ENCODE results near the gene SLC49A3.

Gene SLC49A3

GRCh38 chr4:664713-665231 is 24.2 kb downstream of the SLC49A3 start:
- DNase-seq: no peak

GRCh38 chr4:663438-664428 is 25.2 kb downstream of the SLC49A3 start:
- DNase-seq: peak; percentile 74

- DNase-seq: no peak
Measured at GRCh38 chr4:663046-663437, 25.9 kb downstream of the SLC49A3 start.

DNA sequence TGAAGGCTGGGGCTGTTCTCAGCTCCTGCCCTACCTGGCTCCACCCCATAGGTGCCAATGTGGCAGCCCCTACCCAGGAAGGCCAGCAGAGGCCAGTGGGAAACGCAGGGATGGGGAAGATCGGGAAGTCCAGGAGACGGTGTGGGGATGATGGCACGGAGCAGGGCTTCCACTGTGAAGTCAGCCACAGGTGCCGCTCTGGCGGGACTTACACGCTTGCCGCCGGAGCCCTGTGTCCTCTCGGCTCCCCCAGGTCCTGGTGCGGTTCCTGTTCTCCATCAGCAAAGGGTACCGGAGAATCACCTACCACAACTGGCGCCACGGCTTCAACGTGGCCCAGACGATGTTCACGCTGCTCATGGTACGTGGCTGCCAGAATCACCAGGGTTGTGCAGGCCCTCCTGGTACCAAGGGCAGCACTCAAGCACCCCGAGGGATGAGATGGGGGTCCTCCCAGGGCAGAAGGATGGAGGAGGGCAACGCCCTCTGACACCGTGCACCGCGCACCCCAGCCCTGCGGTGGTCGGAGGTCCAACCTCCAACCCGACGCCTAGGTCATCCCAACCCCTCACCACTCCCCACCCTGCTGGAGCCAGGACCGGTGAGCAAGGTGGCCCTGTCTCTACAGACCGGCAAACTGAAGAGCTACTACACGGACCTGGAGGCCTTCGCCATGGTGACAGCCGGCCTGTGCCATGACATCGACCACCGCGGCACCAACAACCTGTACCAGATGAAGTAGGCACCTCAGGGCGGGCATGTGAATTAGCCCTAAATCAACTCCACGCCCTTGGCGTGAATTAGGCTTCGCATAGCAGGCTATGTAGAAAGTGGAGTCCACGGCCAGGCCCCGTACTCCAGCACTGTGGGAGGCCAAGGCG is 26.8 kb downstream of the SLC49A3 start:
- no peak for DNase-seq

GRCh38 chr4:661231-661630 is 27.7 kb downstream of the SLC49A3 start:
- DNase-seq: no peak

DNA sequence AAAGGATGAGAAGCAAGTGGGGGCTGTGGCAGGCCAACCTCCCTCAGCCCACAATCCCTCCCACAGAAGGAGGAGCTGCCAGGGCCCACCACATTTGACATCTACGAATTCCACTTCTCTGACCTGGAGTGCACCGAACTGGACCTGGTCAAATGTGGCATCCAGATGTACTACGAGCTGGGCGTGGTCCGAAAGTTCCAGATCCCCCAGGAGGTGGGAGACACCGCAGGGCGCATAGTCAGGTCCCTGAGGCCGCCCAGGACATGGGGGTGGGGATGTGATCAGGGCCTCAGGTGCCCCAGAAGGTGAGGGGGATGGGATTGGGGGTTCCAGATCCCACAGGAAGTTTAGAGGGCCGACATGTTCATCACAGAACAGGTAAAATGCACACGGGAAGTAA is 28.6 kb downstream of the SLC49A3 start:
- no peak for DNase-seq

GRCh38 chr4:659851-660250 is 29.1 kb downstream of the SLC49A3 start:
- DNase-seq: no peak

GRCh38 chr4:658681-659667 is 30.0 kb downstream of the SLC49A3 start:
- no peak for DNase-seq

- DNase-seq: no peak
Measured at GRCh38 chr4:657834-658667, 30.9 kb downstream of the SLC49A3 start.

GRCh38 chr4:657338-657833 is 31.6 kb downstream of the SLC49A3 start:
- DNase-seq: no peak

- no peak for DNase-seq
Measured at GRCh38 chr4:656436-657337, 32.3 kb downstream of the SLC49A3 start.

- DNase-seq: no peak
Measured at GRCh38 chr4:655464-656151, 33.3 kb downstream of the SLC49A3 start.

DNA sequence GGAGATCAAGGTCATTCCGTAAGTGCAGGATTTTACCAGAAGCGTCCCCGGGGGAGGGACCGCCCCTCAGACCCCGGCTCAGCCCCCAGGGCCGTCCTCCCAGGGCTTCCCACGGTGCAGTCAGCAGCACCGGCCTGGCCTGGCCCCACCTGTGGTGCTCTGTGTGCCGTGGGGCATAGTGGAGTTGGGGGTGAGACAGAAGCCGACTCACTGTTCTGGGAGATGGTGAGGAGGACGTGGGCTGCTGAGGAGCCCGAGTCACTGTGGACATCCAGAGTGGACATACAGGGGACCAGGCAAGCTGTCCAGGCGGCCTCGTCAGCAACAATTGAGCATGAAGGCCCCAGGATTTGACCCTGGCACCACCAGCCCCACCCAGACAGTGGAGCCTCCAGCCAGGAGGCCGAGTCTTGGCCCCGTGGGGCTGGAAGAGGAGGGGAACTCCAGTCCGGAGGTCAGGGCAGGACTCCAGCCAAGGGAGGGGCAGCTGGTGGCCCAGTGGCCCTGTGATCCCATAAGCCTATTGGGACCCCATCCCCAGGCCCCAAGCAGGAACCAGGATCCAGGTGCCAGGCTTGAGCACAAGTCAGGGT is 34.0 kb downstream of the SLC49A3 start:
- DNase-seq: no peak

DNA sequence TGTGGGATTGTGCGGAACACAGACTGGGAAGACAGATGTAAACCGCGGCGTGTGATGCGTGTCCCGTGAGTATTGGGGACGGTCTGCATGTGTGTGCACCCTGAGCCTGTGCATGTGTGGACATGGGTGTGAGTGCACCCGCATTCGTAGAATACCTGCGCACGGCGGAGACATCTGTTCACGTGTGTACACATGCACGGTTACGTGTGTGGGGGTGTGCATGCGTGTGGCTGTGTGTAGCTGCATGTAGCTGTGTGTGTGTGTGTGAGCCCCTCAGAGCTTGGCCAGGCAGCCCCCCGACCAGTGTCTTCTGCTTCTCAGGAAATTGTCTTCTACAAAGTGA is 34.5 kb downstream of the SLC49A3 start:
- no peak for DNase-seq

DNA sequence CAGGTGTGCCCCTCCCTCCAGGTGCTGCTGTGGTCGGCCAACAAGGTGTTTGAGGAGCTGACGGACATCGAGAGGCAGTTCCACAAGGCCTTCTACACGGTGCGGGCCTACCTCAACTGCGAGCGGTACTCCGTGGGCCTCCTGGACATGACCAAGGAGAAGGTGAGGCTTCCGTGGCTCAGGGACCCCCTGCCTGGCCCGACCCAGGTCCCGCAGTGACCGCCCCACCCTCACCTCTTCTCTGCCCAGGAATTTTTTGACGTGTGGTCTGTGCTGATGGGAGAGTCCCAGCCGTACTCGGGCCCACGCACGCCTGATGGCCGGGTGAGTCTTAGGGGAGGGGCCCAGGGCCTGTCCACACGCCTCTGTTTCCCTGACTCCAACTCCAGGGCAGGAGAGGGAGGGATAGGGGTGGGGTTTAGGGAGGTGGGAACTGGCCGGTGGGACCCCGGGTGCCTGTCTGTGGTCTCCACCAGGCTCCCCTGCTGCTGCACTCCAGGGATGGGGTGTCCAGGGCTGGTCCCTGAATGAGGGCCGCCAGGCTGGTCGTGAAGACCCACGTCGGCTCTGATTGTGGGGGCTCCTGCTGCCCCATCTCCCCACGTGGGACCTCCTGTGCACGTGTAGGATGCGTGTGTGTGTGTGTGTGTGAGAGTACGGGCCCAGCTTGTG is 35.0 kb downstream of the SLC49A3 start:
- DNase-seq: no peak

GRCh38 chr4:653080-653821 is 35.7 kb downstream of the SLC49A3 start:
- DNase-seq: no peak

DNA sequence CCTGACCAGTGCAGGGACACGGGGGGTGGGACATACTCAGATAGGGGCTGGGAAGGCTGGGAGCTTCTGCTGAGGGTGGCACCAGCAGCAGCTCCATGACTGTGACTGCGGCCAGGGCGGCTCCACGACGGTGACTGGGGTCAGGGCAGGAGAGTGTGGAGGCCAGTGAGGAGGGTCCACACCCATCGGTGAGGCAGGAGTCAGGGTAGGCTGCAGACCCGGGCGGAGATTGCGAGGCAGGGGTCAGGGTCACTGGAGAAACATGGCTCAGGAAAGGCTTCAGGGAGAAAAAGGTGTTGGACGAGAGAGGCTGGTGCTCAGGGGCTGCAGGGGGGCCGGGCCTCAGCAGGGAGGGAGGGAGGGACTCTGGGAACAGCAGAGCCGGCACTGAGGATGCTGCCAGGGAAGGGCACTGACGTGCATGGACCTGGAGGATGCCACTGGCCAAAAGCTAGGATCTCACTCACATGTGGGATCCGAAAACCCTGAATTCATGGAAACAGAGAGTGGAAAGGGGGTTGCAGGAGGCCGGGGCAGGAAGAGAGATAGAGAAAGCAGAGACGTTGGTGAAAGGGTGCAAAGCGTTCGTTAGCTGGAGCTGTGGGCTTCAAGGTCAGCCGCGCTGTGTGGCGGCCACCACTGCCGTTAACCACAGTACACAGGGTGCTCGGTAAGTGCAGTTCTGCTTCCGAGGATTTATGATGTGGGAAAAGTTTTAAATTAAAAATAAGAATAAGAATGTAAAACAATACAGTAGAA is 36.9 kb downstream of the SLC49A3 start:
- DNase-seq: no peak

Measured in hematopoietic multipotent progenitor cell treated with erythropoietin and hydrocortisone succinate and interleukin-3 and kit ligand, for 8 days (in vitro differentiated cells).